ENCODE measurements around the gene TUBGCP5.

Gene TUBGCP5

DNA sequence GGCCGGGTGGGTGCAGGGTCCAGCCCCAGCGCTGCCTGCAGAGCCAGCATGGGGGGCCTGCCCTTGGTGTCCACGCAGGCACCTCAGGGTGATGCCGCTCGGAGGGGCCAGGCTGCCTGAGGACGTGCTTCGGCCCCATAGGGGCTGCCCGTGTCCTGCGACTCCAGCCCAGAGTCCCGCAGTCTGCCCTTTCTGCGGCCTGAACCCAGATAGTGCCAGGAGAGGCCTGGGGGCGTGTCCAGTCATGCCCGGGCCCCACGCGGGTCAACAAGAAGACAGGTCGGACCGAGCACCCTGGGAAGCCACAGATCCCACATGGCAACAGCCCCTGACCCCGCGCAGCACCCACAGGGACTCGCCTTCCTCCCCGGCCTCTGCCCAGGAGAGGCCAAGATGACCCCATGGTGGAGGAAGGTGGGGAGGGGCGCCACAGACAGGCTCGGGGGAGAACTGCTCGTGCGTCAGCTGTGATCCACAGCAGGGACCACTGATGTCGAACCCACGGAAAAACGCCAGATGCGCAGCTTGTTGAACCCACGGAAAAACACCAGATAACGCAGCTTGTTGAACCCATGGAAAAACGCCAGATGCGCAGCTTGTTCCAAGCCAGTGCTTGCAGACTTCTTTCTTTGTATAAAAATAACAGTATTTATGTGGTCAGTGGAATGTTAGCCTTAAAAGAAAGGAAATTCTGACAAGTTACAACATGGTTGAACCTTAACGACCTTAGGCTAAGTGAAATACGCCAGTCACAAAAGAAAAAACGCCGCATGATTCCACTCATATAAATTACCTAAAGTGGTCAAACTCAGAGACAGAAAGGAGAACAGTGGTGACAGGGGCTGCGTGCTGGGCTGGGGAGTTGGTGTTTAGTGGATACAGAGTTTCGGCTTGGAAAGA, 87.7 kb downstream of the TUBGCP5 start:
- no peak for DNase-seq

DNA sequence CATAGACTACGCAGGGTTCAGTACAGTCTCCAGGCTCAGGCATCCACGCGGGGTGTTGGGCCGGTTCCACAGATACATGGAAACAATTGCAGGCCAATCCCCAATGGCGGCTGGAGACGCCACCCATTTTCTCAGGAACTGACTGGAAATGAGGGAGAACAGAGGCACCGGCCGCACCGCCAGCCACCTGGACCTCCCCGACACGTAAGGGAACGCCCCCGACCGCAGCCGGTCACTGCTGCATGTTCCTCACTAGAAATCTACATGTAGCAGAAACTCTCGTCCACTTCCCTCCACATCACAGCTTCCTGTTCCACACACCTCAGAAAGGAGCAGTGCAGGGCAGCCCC, 88.4 kb downstream of the TUBGCP5 start:
- DNase-seq: no peak

DNA sequence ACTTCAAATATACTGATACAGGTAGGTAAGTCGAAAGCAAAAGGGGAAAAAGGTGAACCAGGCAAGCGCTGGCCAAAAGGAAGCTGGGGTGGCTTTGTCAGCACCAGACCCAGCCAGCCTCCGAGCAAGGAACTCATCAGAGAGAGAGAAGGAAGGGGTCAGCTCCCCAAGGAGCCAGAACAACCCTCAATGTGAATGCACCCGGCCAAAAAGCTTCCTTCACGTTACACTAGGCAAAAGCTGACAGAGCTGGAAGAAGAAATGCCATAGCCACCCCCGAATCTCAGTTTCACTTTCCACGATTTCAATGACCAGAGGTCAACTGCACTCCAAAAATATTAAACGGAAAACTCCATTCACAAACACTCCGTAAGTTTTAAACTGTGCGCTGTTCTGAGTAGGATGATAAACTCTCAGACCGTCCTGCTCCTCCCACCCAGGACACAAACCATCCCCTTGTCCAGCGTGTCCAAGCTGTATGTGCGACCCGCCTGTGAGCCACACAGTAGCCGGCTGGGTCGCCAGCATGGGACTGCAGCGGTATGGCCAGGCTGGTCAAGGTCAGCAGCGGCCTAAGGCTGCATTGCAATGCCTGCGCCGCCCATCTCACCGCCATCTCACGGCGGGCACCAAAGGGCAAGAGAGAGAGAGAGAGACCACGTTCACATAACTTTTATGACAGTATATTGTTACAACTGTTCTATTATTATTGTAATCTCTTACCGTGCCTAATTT, 88.9 kb downstream of the TUBGCP5 start:
- no peak for DNase-seq
